HCT116 (cell line): ENCODE measurements around the gene APOBEC3F.

Experiments
- EZH2 ChIP-seq: fragments of 200-600 bp; sonication (generic); IDR thresholded peaks from 2 replicates; pipeline ENCODE4 v1.6.1; 2017; ENCODE audit warnings: antibody characterized with exemption, mixed run types
- EZH2phosphoT487 ChIP-seq: fragments of 200-600 bp; IDR thresholded peaks from 2 replicates; pipeline ENCODE4 v1.6.1; 2018; ENCODE audit warnings: antibody characterized with exemption, borderline replicate concordance
- POLR2A ChIP-seq: IDR thresholded peaks from 2 replicates; pipeline ENCODE4 v1.7.0; 2011; ENCODE audit warnings: borderline replicate concordance; ENCODE audit not compliant: insufficient read depth, insufficient read length; ENCODE audit errors: extremely low read depth
- POLR2AphosphoS5 ChIP-seq: IDR thresholded peaks from 2 replicates; pipeline ENCODE4 v1.6.1; 2011; ENCODE audit warnings: mild to moderate bottlenecking, low read depth, low read length, moderate library complexity
- RAD21 ChIP-seq: IDR thresholded peaks from 2 replicates; pipeline ENCODE4 v1.6.1; 2012; ENCODE audit warnings: low read depth, mild to moderate bottlenecking
- SIN3A ChIP-seq: IDR thresholded peaks from 2 replicates; pipeline ENCODE4 v1.6.1; 2012; ENCODE audit warnings: low read depth
- SP1 ChIP-seq: IDR thresholded peaks from 2 replicates; pipeline ENCODE4 v1.6.1; 2012; ENCODE audit warnings: low read depth
- TCF7L2 ChIP-seq: IDR thresholded peaks from 2 replicates; pipeline ENCODE4 v1.7.0; 2011; ENCODE audit warnings: borderline replicate concordance, inconsistent platforms; ENCODE audit not compliant: insufficient read depth, insufficient read length; ENCODE audit errors: extremely low read depth
- YY1 ChIP-seq: IDR thresholded peaks from 2 replicates; pipeline ENCODE4 v1.6.1; 2011; ENCODE audit warnings: low read length, low read depth, moderate library complexity, mild to moderate bottlenecking; ENCODE audit not compliant: insufficient replicate concordance; ENCODE audit errors: extremely low read depth
- ZNF274 ChIP-seq: fragments of 200-500 bp; sonication (Bioruptor generic); IDR thresholded peaks from 2 replicates; pipeline ENCODE4 v1.6.1; 2014; ENCODE audit warnings: mild to moderate bottlenecking, low read depth, low read length, inconsistent platforms
- TF ChIP-seq, protein P1 (sequence below), 3 experiments: fragments of 200-600 bp in 1 of 3; sonication (generic) in 1 of 3; IDR thresholded peaks in 2 of 3; conservative IDR thresholded peaks in 1 of 3; 2 replicates each; pipeline ENCODE4 v1.5.1; 2012 to 2017; ENCODE audit warnings: low read depth in 2 of 3, low read length in 2 of 3, antibody characterized with exemption in 1 of 3, borderline replicate concordance in 1 of 3, control low read depth in 1 of 3, mild to moderate bottlenecking in 1 of 3, mixed read lengths in 1 of 3, mixed run types in 1 of 3, moderate library complexity in 1 of 3; ENCODE audit not compliant: insufficient read depth in 1 of 3
- TF ChIP-seq, protein P2 (sequence below): IDR thresholded peaks from 2 replicates; pipeline ENCODE4 v1.6.1; 2012; ENCODE audit warnings: low read depth
- TF ChIP-seq, protein P3 (sequence below): IDR thresholded peaks from 2 replicates; pipeline ENCODE4 v1.6.1; 2011; ENCODE audit warnings: mild to moderate bottlenecking, low read length, moderate library complexity; ENCODE audit not compliant: insufficient replicate concordance; ENCODE audit errors: extremely low read depth
- TF ChIP-seq, protein P4 (sequence below): IDR thresholded peaks from 2 replicates; pipeline ENCODE4 v1.6.1; 2012

DNA sequence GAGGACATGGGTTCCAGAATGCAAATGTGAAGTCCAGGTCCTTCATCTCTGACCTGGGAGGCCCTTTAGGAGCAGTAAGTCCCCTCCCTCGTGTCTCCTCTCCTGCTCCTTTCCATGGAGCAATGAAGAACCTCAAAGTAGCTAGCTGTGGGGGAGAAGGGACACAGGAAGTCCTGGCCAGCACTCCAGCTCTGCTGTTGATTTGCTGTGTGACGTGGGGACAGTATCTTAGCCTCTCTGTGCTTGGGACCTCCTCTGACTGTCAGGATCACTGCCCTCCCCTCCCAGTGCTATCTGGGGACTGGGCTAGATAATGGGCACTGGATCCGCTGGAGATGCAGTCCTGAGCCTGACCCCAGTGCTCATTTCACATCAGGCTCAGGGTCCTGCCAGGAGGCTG, 55.3 kb downstream of the APOBEC3F start:
- TF ChIP-seq EZH2phosphoT487 (no peak), YY1 (no peak), SIN3A (no peak), ZNF274 (no peak), RAD21 (no peak), POLR2A (no peak), TCF7L2 (no peak), SP1 (no peak), EZH2 (no peak), POLR2AphosphoS5 (no peak)
- TF ChIP-seq, protein P1, sequence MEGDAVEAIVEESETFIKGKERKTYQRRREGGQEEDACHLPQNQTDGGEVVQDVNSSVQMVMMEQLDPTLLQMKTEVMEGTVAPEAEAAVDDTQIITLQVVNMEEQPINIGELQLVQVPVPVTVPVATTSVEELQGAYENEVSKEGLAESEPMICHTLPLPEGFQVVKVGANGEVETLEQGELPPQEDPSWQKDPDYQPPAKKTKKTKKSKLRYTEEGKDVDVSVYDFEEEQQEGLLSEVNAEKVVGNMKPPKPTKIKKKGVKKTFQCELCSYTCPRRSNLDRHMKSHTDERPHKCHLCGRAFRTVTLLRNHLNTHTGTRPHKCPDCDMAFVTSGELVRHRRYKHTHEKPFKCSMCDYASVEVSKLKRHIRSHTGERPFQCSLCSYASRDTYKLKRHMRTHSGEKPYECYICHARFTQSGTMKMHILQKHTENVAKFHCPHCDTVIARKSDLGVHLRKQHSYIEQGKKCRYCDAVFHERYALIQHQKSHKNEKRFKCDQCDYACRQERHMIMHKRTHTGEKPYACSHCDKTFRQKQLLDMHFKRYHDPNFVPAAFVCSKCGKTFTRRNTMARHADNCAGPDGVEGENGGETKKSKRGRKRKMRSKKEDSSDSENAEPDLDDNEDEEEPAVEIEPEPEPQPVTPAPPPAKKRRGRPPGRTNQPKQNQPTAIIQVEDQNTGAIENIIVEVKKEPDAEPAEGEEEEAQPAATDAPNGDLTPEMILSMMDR (IDR thresholded peaks at IDR 0.05 in 2 of 3, conservative IDR thresholded peaks at IDR 0.05 in 1 of 3; ENCODE audit: borderline replicate concordance in 1 of 3, insufficient read depth in 1 of 3, low read depth in 2 of 3, low read length in 2 of 3): no peak
- TF ChIP-seq, protein P2, sequence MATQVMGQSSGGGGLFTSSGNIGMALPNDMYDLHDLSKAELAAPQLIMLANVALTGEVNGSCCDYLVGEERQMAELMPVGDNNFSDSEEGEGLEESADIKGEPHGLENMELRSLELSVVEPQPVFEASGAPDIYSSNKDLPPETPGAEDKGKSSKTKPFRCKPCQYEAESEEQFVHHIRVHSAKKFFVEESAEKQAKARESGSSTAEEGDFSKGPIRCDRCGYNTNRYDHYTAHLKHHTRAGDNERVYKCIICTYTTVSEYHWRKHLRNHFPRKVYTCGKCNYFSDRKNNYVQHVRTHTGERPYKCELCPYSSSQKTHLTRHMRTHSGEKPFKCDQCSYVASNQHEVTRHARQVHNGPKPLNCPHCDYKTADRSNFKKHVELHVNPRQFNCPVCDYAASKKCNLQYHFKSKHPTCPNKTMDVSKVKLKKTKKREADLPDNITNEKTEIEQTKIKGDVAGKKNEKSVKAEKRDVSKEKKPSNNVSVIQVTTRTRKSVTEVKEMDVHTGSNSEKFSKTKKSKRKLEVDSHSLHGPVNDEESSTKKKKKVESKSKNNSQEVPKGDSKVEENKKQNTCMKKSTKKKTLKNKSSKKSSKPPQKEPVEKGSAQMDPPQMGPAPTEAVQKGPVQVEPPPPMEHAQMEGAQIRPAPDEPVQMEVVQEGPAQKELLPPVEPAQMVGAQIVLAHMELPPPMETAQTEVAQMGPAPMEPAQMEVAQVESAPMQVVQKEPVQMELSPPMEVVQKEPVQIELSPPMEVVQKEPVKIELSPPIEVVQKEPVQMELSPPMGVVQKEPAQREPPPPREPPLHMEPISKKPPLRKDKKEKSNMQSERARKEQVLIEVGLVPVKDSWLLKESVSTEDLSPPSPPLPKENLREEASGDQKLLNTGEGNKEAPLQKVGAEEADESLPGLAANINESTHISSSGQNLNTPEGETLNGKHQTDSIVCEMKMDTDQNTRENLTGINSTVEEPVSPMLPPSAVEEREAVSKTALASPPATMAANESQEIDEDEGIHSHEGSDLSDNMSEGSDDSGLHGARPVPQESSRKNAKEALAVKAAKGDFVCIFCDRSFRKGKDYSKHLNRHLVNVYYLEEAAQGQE: no peak
- TF ChIP-seq, protein P3, sequence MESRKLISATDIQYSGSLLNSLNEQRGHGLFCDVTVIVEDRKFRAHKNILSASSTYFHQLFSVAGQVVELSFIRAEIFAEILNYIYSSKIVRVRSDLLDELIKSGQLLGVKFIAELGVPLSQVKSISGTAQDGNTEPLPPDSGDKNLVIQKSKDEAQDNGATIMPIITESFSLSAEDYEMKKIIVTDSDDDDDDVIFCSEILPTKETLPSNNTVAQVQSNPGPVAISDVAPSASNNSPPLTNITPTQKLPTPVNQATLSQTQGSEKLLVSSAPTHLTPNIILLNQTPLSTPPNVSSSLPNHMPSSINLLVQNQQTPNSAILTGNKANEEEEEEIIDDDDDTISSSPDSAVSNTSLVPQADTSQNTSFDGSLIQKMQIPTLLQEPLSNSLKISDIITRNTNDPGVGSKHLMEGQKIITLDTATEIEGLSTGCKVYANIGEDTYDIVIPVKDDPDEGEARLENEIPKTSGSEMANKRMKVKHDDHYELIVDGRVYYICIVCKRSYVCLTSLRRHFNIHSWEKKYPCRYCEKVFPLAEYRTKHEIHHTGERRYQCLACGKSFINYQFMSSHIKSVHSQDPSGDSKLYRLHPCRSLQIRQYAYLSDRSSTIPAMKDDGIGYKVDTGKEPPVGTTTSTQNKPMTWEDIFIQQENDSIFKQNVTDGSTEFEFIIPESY: no peak
- TF ChIP-seq, protein P4, sequence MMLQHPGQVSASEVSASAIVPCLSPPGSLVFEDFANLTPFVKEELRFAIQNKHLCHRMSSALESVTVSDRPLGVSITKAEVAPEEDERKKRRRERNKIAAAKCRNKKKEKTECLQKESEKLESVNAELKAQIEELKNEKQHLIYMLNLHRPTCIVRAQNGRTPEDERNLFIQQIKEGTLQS: no peak
